GM13976 (cell line): ENCODE measurements around the gene SNRNP35.
"Not testable (repeated sequence)": the region's sequence is repeated elsewhere in the genome, so short reads cannot be mapped to it uniquely, and the experiment has no call there.

Experiments
- DNase-seq: peaks from one replicate; pipeline ENCODE4 v3.0.0; 2012; ENCODE audit warnings: low spot score
- CTCF ChIP-seq: IDR thresholded peaks from 2 replicates; pipeline ENCODE4 v1.5.1; 2012; ENCODE audit warnings: borderline replicate concordance, mild to moderate bottlenecking; ENCODE audit not compliant: insufficient read depth; ENCODE audit errors: extremely low read depth, missing control alignments, control extremely low read depth
- in situ Hi-C: fragments of 300-500 bp; cut with MboI; formaldehyde crosslinking; loops from one replicate; pipeline ENCODE4 v1.12.0; 2022; ENCODE audit warnings: low sequenced_read_pairs, mixed read lengths, inconsistent platforms; ENCODE audit not compliant: unreplicated experiment

SNRNP35 gene

DNA sequence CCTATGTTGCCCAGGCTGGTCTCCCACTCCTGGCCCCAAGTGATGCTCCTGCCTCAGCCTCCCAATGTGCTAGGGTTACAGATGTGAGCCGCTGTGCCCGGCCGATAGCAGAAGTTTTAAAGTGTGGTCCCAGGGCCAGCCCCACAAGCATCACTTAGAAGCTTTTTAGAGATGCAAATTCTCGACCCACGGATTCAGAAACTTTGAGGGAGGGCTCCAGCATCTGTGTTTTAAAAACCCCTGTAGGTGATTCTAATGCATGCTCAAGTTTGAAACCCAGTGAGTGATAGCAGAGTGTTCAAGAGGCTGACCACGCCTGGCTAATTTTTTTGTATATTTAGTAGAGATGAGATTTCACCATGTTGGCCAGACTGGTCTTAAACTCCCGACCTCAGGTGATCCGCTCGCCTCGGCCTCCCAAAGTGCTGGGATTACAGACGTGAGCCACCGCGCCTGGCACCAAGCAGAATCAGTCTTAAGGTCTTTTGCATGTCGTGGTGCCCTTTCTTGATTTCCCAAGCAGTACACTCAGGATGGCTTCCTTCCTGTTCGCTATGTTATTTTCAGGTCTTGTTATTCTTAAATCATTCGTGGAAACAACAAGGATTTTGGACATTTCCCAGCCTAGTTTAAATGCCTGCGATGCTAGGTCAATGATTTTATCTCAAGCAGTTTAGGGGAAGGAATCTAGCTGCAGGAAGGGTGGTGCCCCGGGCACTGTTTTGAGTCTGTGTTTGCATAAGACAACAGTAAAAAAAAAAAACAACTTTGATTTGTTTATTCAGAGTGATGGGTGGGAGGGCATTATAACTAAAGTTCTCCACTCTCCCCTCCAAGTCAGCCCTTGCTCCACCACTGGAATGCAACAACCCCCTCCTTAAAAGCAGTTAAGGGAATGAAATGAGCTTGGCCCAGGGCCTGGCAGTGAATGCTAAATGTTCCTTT lies 12.3 kb upstream of the SNRNP35 start:
- TF ChIP-seq CTCF, result no peak
- in situ Hi-C loops, result no loop called here
- DNase-seq, result no peak

DNA sequence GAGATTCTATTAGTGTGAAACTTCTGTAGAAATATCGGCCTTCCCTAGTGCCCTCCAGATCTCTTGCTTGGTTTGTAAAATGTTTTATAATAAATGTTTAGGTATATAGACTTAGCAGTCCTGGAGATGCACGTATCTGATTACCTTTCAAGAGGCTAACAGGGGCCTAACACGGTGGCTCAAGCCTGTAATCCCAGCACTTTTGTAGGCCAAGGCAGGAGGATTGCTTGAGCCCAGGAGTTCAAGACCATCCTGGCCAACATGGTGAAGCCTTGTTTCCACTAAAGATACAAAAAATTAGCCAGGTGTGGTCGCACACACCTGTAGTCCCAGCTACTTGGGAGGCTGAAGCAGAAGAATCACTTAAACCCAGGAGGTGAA lies 11.6 kb upstream of the SNRNP35 start:
- DNase-seq, result no peak
- no peak for TF ChIP-seq CTCF
- in situ Hi-C loops, result no loop called here

DNA sequence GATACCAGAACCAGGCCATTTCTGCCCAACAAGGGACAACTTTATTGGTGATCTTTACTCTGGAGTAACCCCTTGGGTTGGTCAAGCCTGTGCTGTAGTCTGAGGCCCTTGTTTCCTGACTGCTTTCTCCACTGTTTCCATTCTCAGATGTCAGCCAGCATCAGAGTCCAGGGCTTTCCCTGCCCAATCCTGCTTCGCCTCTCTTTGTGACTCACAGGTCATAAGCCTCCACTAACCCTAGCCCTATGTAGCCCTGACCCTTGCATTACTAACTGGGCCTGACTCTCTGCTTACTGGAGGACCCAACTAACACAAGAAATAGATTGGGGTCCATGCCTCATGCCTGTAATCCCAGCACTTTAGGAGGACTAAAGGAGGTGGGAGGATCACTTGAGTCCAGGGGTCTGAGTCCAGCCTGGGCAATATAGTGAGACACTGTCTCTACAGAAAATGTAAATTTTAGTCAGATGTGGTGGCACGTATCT lies 8.6 kb upstream of the SNRNP35 start:
- TF ChIP-seq CTCF, result no peak
- DNase-seq, result no peak
- in situ Hi-C loops, result no loop called here

- no peak for DNase-seq
- TF ChIP-seq CTCF, result no peak
- in situ Hi-C loops, result no loop called here
Measured at GRCh38 chr12:123449856-123450255, 8.1 kb upstream of the SNRNP35 start.

GRCh38 chr12:123450636-123451035 lies 7.3 kb upstream of the SNRNP35 start:
- DNase-seq, result no peak
- TF ChIP-seq CTCF, result no peak
- in situ Hi-C loops, result no loop called here

DNA sequence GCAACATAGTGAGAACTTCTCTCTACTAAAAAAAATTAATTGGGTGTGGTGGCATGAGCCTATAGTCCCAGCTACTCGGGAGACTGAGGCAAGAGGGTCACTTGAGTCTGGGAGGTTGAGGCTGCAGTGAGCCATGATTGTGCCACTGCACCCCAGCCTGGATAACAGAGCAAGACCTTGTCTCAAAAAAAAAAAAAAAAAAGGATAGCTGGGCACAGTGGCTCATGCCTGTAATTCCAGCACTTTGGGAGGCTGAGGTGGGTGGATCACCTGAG lies 5.7 kb upstream of the SNRNP35 start:
- DNase-seq, in situ Hi-C loops: not testable (repeated sequence)

GRCh38 chr12:123453165-123453564 lies 4.8 kb upstream of the SNRNP35 start:
- DNase-seq, result no peak
- no peak for TF ChIP-seq CTCF
- in situ Hi-C loops, result no loop called here

GRCh38 chr12:123463174-123463573 lies 5.2 kb downstream of the SNRNP35 start:
- in situ Hi-C loops, DNase-seq: not testable (repeated sequence)
